CD14-positive monocyte (primary cell): ENCODE results near the gene ZNF81. TPM values are rescaled to one million over a fixed set of nuclear protein-coding genes. Genes with fewer than 3 reads are reported as not detected.
A peak's percentile ranks its signal among the peaks of the same experiment; 100 is the strongest.

Experiments
- DNase-seq, 3 donors: peaks; one replicate each; pipeline ENCODE4 v3.0.0-alpha.2; 2011 to 2022
- H2AFZ ChIP-seq: 2 replicates; pipeline ENCODE4 v1.6.0; 2012; ENCODE audit warnings: mild to moderate bottlenecking, low read depth, low read length, inconsistent platforms; ENCODE audit not compliant: insufficient read depth, poor library complexity, severe bottlenecking
- H3K27ac ChIP-seq, 2 donors: 1 replicate in 1 of 2; 2 replicates in 1 of 2; pipeline ENCODE4 v1.5.1; 2012 to 2013; ENCODE audit warnings: low read length in 2 of 2, control low read depth in 1 of 2, inconsistent platforms in 1 of 2, low read depth in 1 of 2, mild to moderate bottlenecking in 1 of 2
- H3K27me3 ChIP-seq, 2 donors: one replicate each; pipeline versions ENCODE4 v1.6.0 to v1.6.1; 2011 to 2013; ENCODE audit warnings: low read length in 2 of 2; ENCODE audit not compliant: control insufficient read depth in 2 of 2, insufficient read depth in 2 of 2
- H3K36me3 ChIP-seq, 2 donors: replicated peaks in 1 of 2; 1 replicate in 1 of 2; 2 replicates in 1 of 2; pipeline versions ENCODE4 v1.5.1 to v1.6.1; 2012 to 2013; ENCODE audit warnings: low read length in 2 of 2, control low read depth in 1 of 2, inconsistent platforms in 1 of 2, mild to moderate bottlenecking in 1 of 2; ENCODE audit not compliant: insufficient read depth in 2 of 2, control insufficient read depth in 1 of 2
- H3K4me1 ChIP-seq, 2 donors: 1 replicate in 1 of 2; 2 replicates in 1 of 2; pipeline versions ENCODE4 v1.5.1 to v1.6.1; 2012 to 2013; ENCODE audit warnings: low read length in 2 of 2, control low read depth in 1 of 2, inconsistent platforms in 1 of 2, mild to moderate bottlenecking in 1 of 2, moderate library complexity in 1 of 2; ENCODE audit not compliant: insufficient read depth in 2 of 2, control insufficient read depth in 1 of 2
- H3K4me2 ChIP-seq: replicated peaks from 2 replicates; pipeline ENCODE3; 2012; ENCODE audit warnings: low read length, moderate library complexity, mild to moderate bottlenecking; ENCODE audit not compliant: poor library complexity, severe bottlenecking; ENCODE audit errors: extremely low read depth
- H3K4me3 ChIP-seq, 3 experiments: fragments of 200-600 bp in 1 of 3; sonication (generic) in 1 of 3; replicated peaks in 1 of 3; 1 replicate in 2 of 3; 2 replicates in 1 of 3; pipeline ENCODE4 v1.5.1; 2011 to 2013; ENCODE audit warnings: low read length in 3 of 3, mild to moderate bottlenecking in 3 of 3, control low read depth in 2 of 3, low read depth in 2 of 3, inconsistent platforms in 1 of 3, moderate library complexity in 1 of 3
- H3K79me2 ChIP-seq: 2 replicates; pipeline ENCODE4 v1.6.0; 2012; ENCODE audit warnings: mild to moderate bottlenecking, control low read depth, inconsistent platforms, low read length, moderate library complexity; ENCODE audit not compliant: insufficient read depth
- H3K9ac ChIP-seq: 2 replicates; pipeline ENCODE4 v1.6.0; 2017; ENCODE audit warnings: low read length, mild to moderate bottlenecking; ENCODE audit not compliant: insufficient read depth, poor library complexity, severe bottlenecking
- H3K9me3 ChIP-seq, 2 donors: replicated peaks in 1 of 2; 1 replicate in 1 of 2; 2 replicates in 1 of 2; pipeline versions ENCODE4 v1.5.1 to v1.6.1; 2012 to 2013; ENCODE audit warnings: low read length in 2 of 2, control low read depth in 1 of 2; ENCODE audit not compliant: control insufficient read depth in 1 of 2, insufficient read depth in 1 of 2
- H4K20me1 ChIP-seq: 2 replicates; pipeline ENCODE4 v1.6.0; 2012; ENCODE audit warnings: mild to moderate bottlenecking, low read length, control low read depth, moderate library complexity; ENCODE audit not compliant: insufficient read depth
- H3K27ac Mint-ChIP-seq, 7 donors: one replicate each; pipeline ENCODE4 v1.8.0; 2020; ENCODE audit warnings: mild to moderate bottlenecking in 7 of 7, mixed read lengths in 7 of 7, moderate library complexity in 6 of 7, inconsistent platforms in 2 of 7
- H3K27me3 Mint-ChIP-seq, 3 donors: one replicate each; pipeline ENCODE4 v1.8.0; 2021 to 2022; ENCODE audit warnings: low read depth in 3 of 3, mild to moderate bottlenecking in 3 of 3, mixed read lengths in 3 of 3, moderate library complexity in 3 of 3, inconsistent platforms in 1 of 3
- H3K36me3 Mint-ChIP-seq, 2 donors: one replicate each; pipeline ENCODE4 v1.8.0; 2020; ENCODE audit warnings: mixed read lengths in 2 of 2, inconsistent platforms in 1 of 2, mild to moderate bottlenecking in 1 of 2
- H3K4me1 Mint-ChIP-seq: one replicate; pipeline ENCODE4 v1.8.0; 2020; ENCODE audit warnings: mild to moderate bottlenecking, mixed read lengths
- H3K4me3 Mint-ChIP-seq, 2 donors: one replicate each; pipeline ENCODE4 v1.8.0; 2020; ENCODE audit warnings: mild to moderate bottlenecking in 2 of 2, mixed read lengths in 2 of 2, moderate library complexity in 1 of 2
- H3K9me3 Mint-ChIP-seq, 7 donors: one replicate each; pipeline ENCODE4 v1.8.0; 2020 to 2022; ENCODE audit warnings: mixed read lengths in 7 of 7, mild to moderate bottlenecking in 6 of 7, moderate library complexity in 6 of 7, inconsistent platforms in 2 of 7
- CTCF ChIP-seq: fragments of 200-600 bp; IDR thresholded peaks from one replicate; pipeline ENCODE4 v1.8.0; 2022; ENCODE audit warnings: antibody characterized with exemption, mild to moderate bottlenecking
- WGBS: methylation state at CpG from one replicate; pipeline ENCODE4 v1.1.5; 2013; ENCODE audit warnings: missing lambda C conversion rate; ENCODE audit not compliant: insufficient coverage; 5-methylcytosine and 5-hydroxymethylcytosine counted together
- intact Hi-C, 2 donors: fragments of 100-400 bp; cut with micrococcal nuclease; formaldehyde crosslinking; loops; one replicate each; pipeline versions ENCODE4 v1.15.0 to v1.15.1; 2023
- polyA plus RNA-seq, 3 donors: library from polyadenylated mRNA; depleted of rRNA in 1 of 3; unstranded in 2 of 3; stranded (reverse) in 1 of 3; fragments of 300-500 nt in 2 of 3; fragments of >200 nt in 1 of 3; fragmentation: Illumina TruSeq in 2 of 3; gene quantifications; 1 replicate in 2 of 3; 2 replicates in 1 of 3; pipeline ENCODE4 v1.2.3, GENCODE V29; 2012 to 2021

ZNF81 gene
- polyA plus RNA-seq, 3 donors, result 1.7 to 3.4 (median 2.4) TPM

- peaks cover 0 to 2% (median 2%) of the 10 kb centered on the region in 3 donors for H3K27me3 Mint-ChIP-seq
- no peak overlapping the region for H3K4me2 ChIP-seq
- WGBS, result 40% methylated on average over 1 of the region's 1 CpG
- TF ChIP-seq CTCF, result no peak
- no peaks in the 10 kb centered on the region for H3K79me2 ChIP-seq
- no peak overlapping the region for H3K4me3 Mint-ChIP-seq
- H3K27ac Mint-ChIP-seq, result peak overlapping the region in 1 of 7 donors; percentile 73
- H3K9ac ChIP-seq, result no peak overlapping the region
- H3K36me3 Mint-ChIP-seq, result no peaks in the 10 kb centered on the region
- DNase-seq, result no peak
- H3K36me3 ChIP-seq, result no peaks in the 10 kb centered on the region
- H3K4me1 ChIP-seq, result no peaks in the 10 kb centered on the region
- H3K9me3 ChIP-seq, result no peaks in the 10 kb centered on the region
- H3K4me1 Mint-ChIP-seq, result no peaks in the 10 kb centered on the region
- H3K27me3 ChIP-seq, result no peaks in the 10 kb centered on the region
- no peak overlapping the region for H2AFZ ChIP-seq
- H4K20me1 ChIP-seq, result no peaks in the 10 kb centered on the region
- no peak overlapping the region for H3K27ac ChIP-seq
- H3K4me3 ChIP-seq, result no peak overlapping the region
- H3K9me3 Mint-ChIP-seq, result peaks cover 0 to 6% (median 1%) of the 10 kb centered on the region in 7 donors
- intact Hi-C loops, result no loop called here
These were observed 19.3 kb upstream of the ZNF81 start for GRCh38 chrX:47817421-47817820.

- WGBS, result no CpG with 5 or more reads among the region's 1 CpG
- DNase-seq, result no peak
- Mint-ChIP-seq H3K9me3 (peaks cover 0 to 6% (median 1%) of the 10 kb centered on the region in 7 donors), H3K4me3 (no peak overlapping the region), H3K36me3 (no peaks in the 10 kb centered on the region), H3K27ac (no peak overlapping the region), H3K27me3 (peaks cover 0 to 2% (median 2%) of the 10 kb centered on the region in 3 donors), H3K4me1 (no peaks in the 10 kb centered on the region)
- Histone ChIP-seq H3K4me1 (no peaks in the 10 kb centered on the region), H4K20me1 (no peaks in the 10 kb centered on the region), H3K4me2 (no peak overlapping the region), H3K27me3 (no peaks in the 10 kb centered on the region), H3K4me3 (no peak overlapping the region), H3K79me2 (no peaks in the 10 kb centered on the region), H3K9me3 (no peaks in the 10 kb centered on the region), H2AFZ (no peak overlapping the region), H3K27ac (no peak overlapping the region), H3K9ac (no peak overlapping the region), H3K36me3 (no peaks in the 10 kb centered on the region)
- TF ChIP-seq CTCF, result no peak
- intact Hi-C loops, result no loop called here
These were observed 18.8 kb upstream of the ZNF81 start for GRCh38 chrX:47817897-47818296.
